GM23248 (cell line): Measurements from ENCODE around the gene CDHR3. TPM values are rescaled to one million over a fixed set of nuclear protein-coding genes. Genes with fewer than 3 reads are reported as not detected.

Experiments
- DNase-seq: peaks from one replicate; pipeline ENCODE4 v3.0.0-alpha.2; 2015
- H2AFZ ChIP-seq: fragments of 200-600 bp; sonication (generic); 2 replicates; pipeline ENCODE4 v1.6.1; 2016; ENCODE audit warnings: antibody characterized with exemption
- H3F3A ChIP-seq: fragments of 200-600 bp; sonication (generic); 2 replicates; pipeline ENCODE4 v1.6.1; 2016; ENCODE audit warnings: mild to moderate bottlenecking, antibody characterized with exemption, mixed run types; ENCODE audit not compliant: insufficient read depth
- H3K27ac ChIP-seq: fragments of 200-600 bp; sonication (generic); 2 replicates; pipeline ENCODE4 v1.5.1; 2016; ENCODE audit warnings: mild to moderate bottlenecking
- H3K27me3 ChIP-seq: fragments of 200-600 bp; sonication (generic); replicated peaks from 2 replicates; pipeline ENCODE4 v1.6.1; 2016; ENCODE audit warnings: mild to moderate bottlenecking; ENCODE audit not compliant: insufficient read depth
- H3K36me3 ChIP-seq: fragments of 200-600 bp; sonication (generic); 2 replicates; pipeline ENCODE4 v1.6.1; 2016; ENCODE audit warnings: low read depth, mild to moderate bottlenecking
- H3K4me1 ChIP-seq: fragments of 200-600 bp; sonication (generic); 2 replicates; pipeline ENCODE4 v1.6.1; 2016; ENCODE audit warnings: mild to moderate bottlenecking; ENCODE audit not compliant: insufficient read depth
- H3K4me2 ChIP-seq: fragments of 200-600 bp; sonication (generic); one replicate; pipeline ENCODE4 v1.6.1; 2016; ENCODE audit warnings: mild to moderate bottlenecking; ENCODE audit not compliant: unreplicated experiment
- H3K4me3 ChIP-seq: fragments of 200-600 bp; sonication (generic); 2 replicates; pipeline ENCODE4 v1.5.1; 2016; ENCODE audit warnings: mild to moderate bottlenecking
- H3K79me2 ChIP-seq: fragments of 200-600 bp; sonication (generic); 2 replicates; pipeline ENCODE4 v1.6.1; 2016; ENCODE audit warnings: mild to moderate bottlenecking; ENCODE audit not compliant: insufficient read depth
- H3K9ac ChIP-seq: fragments of 200-600 bp; sonication (generic); 2 replicates; pipeline ENCODE4 v1.6.1; 2016; ENCODE audit warnings: mild to moderate bottlenecking
- H3K9me2 ChIP-seq: fragments of 200-600 bp; sonication (generic); 2 replicates; pipeline ENCODE4 v1.6.1; 2016; ENCODE audit warnings: mixed run types, mild to moderate bottlenecking, moderate library complexity; ENCODE audit not compliant: insufficient read depth
- H3K9me3 ChIP-seq: fragments of 200-600 bp; sonication (generic); one replicate; pipeline ENCODE4 v1.6.1; 2017; ENCODE audit warnings: low read depth
- H4K20me1 ChIP-seq: fragments of 200-600 bp; sonication (generic); 2 replicates; pipeline ENCODE4 v1.6.0; 2016; ENCODE audit not compliant: insufficient read depth
- EZH2 ChIP-seq: fragments of 200-600 bp; sonication (generic); IDR thresholded peaks from 2 replicates; pipeline ENCODE4 v1.6.1; 2018; ENCODE audit warnings: antibody characterized with exemption, mild to moderate bottlenecking; ENCODE audit not compliant: insufficient read depth, poor library complexity, severe bottlenecking
- EZH2phosphoT487 ChIP-seq: fragments of 200-600 bp; sonication (generic); IDR thresholded peaks from 2 replicates; pipeline ENCODE4 v1.6.1; 2018; ENCODE audit warnings: antibody characterized with exemption, moderate library complexity, mild to moderate bottlenecking, low read depth; ENCODE audit not compliant: insufficient read depth
- WGBS, 2 experiments: methylation state at CpG; one replicate each; pipeline ENCODE4 v1.1.6; 2015 to 2017; ENCODE audit warnings: low lambda C conversion rate in 2 of 2, low coverage in 1 of 2; ENCODE audit errors: missing lambda C conversion rate in 2 of 2; 5-methylcytosine and 5-hydroxymethylcytosine counted together
- in situ Hi-C: fragments of 300-500 bp; cut with MboI; formaldehyde crosslinking; loops from 2 replicates; pipeline ENCODE4 v1.15.0; 2020
- polyA plus RNA-seq: library from polyadenylated mRNA; unstranded; fragments of >200 nt; fragmentation: Nextera tagmentation; extraction: Ambion mirVana; gene quantifications from 2 replicates; pipeline ENCODE4 v1.2.1, GENCODE V29; 2016
- total RNA-seq: library from RNA; depleted of rRNA; stranded (reverse); fragments of >200 nt; shearing (Covaris generic); gene quantifications from 2 replicates; pipeline ENCODE4 v1.2.3, GENCODE V29; 2014

The CDHR3 gene
- total and polyA plus RNA-seq, 2 experiments from 2014 or later: 2.6 to 3.6 TPM

- Histone ChIP-seq H3K79me2 (no peaks in the 10 kb centered on the region), H4K20me1 (no peaks in the 10 kb centered on the region), H3K9ac (no peak overlapping the region), H3K4me3 (no peak overlapping the region), H3K9me2 (no peaks in the 10 kb centered on the region), H3K27ac (no peak overlapping the region), H3K4me1 (peaks cover 8% of the 10 kb centered on the region; the same call in 1 of the 2 replicates), H3K9me3 (no peaks in the 10 kb centered on the region), H3K36me3 (no peaks in the 10 kb centered on the region), H2AFZ (no peak overlapping the region), H3F3A (no peaks in the 10 kb centered on the region), H3K4me2 (no peak overlapping the region), H3K27me3 (no peaks in the 10 kb centered on the region)
- in situ Hi-C loops: no loop called here
- DNase-seq: no peak
- WGBS, 2 experiments: 78 to 90% methylated on average over 7 of the region's 7 CpGs
- TF ChIP-seq EZH2: no peak
- no peak for TF ChIP-seq EZH2phosphoT487
These were observed 27.1 kb downstream of the CDHR3 start for GRCh38 chr7:105990141-105990540.

GRCh38 chr7:105990727-105991453 lies 27.8 kb downstream of the CDHR3 start:
- Histone ChIP-seq H3K27ac (no peak overlapping the region), H3F3A (no peaks in the 10 kb centered on the region), H3K4me1 (peaks cover 8% of the 10 kb centered on the region; the same call in 1 of the 2 replicates), H3K9me3 (no peaks in the 10 kb centered on the region), H4K20me1 (no peaks in the 10 kb centered on the region), H3K79me2 (no peaks in the 10 kb centered on the region), H3K4me2 (no peak overlapping the region), H3K4me3 (no peak overlapping the region), H2AFZ (no peak overlapping the region), H3K27me3 (no peaks in the 10 kb centered on the region), H3K9ac (no peak overlapping the region), H3K9me2 (no peaks in the 10 kb centered on the region), H3K36me3 (no peaks in the 10 kb centered on the region)
- WGBS, 2 experiments: 62 to 63% methylated on average over 5 of the region's 5 CpGs
- DNase-seq: peak; percentile 47
- no peak for TF ChIP-seq EZH2
- no peak for TF ChIP-seq EZH2phosphoT487
- in situ Hi-C loops: no loop called here

- Histone ChIP-seq H3K9me3 (no peaks in the 10 kb centered on the region), H2AFZ (no peak overlapping the region), H3K9me2 (no peaks in the 10 kb centered on the region), H3K27me3 (no peaks in the 10 kb centered on the region), H3K9ac (no peak overlapping the region), H3K36me3 (no peaks in the 10 kb centered on the region), H3F3A (no peaks in the 10 kb centered on the region), H3K27ac (no peak overlapping the region), H3K79me2 (no peaks in the 10 kb centered on the region), H3K4me2 (no peak overlapping the region), H4K20me1 (no peaks in the 10 kb centered on the region), H3K4me1 (peaks cover 8% of the 10 kb centered on the region; the same call in 1 of the 2 replicates), H3K4me3 (no peak overlapping the region)
- in situ Hi-C loops: no loop called here
- WGBS, 2 experiments: 81 to 82% methylated on average over 7 of the region's 7 CpGs
- DNase-seq: no peak
- TF ChIP-seq EZH2: no peak
- no peak for TF ChIP-seq EZH2phosphoT487
These were observed 29.8 kb downstream of the CDHR3 start for GRCh38 chr7:105992905-105993304.

GRCh38 chr7:105996860-105997737 lies 34.0 kb downstream of the CDHR3 start:
- Histone ChIP-seq H3K36me3 (no peaks in the 10 kb centered on the region), H3F3A (no peaks in the 10 kb centered on the region), H3K4me3 (no peak overlapping the region), H3K4me1 (no peaks in the 10 kb centered on the region), H3K4me2 (no peak overlapping the region), H3K79me2 (no peaks in the 10 kb centered on the region), H3K9me2 (no peaks in the 10 kb centered on the region), H3K9me3 (no peaks in the 10 kb centered on the region), H3K9ac (no peak overlapping the region), H4K20me1 (no peaks in the 10 kb centered on the region), H3K27ac (no peak overlapping the region), H2AFZ (no peak overlapping the region), H3K27me3 (no peaks in the 10 kb centered on the region)
- WGBS, 2 experiments: 57 to 60% methylated on average over 5 of the region's 5 CpGs
- DNase-seq: no peak
- no peak for TF ChIP-seq EZH2
- TF ChIP-seq EZH2phosphoT487: no peak
- in situ Hi-C loops: no loop called here
